IPS DF 19.7 (cell line): Measurements from ENCODE around the gene EHD1.
"Not testable (repeated sequence)": the region's sequence is repeated elsewhere in the genome, so short reads cannot be mapped to it uniquely, and the experiment has no call there.

ENCODE experiments used
- DNase-seq: peaks from one replicate; pipeline ENCODE4 v3.0.0-alpha.2; 2013; ENCODE audit warnings: low read depth, low spot score

The EHD1 gene

DNA sequence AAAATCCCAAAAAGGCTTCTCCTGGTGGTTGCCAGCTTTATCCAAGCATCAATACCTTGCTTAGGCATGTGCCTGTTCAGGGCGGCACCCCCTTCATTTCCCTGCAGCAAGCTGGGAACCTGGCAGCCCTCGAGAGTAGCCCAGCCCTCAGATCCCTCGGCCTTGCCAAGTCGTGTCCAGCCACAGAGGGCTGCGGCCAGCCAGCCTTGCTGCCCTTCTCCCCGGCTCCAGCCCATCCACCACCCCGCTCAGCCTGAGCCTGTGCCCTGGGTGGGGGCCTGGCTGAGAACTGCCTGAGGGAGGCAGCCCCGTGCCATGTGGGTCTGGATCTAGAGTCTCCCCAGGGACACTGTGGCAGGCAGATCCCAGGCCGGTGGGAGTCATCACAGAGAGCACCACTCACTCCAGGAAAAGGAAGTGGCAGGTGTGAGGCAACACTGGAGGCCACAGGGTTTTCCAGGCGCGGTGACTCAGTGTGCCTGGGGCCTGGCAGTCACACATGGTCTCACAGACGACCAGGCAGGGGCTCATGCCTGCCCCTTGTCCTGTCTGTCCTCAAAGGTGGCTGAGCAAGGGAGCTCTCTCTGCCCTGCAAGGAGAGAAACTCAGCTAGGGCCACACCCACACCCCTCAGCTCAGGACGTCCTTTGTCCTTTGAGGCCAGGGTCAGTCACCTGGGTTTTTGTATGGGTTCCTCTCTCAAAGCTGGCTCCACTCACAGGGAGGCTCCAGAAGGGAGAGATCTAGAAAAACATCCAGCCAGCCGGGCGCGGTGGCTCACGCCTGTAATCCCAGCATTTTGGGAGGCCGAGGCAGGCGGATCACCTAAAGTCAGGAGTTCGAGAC lies 21.8 kb downstream of the EHD1 start:
- no peak for DNase-seq

DNA sequence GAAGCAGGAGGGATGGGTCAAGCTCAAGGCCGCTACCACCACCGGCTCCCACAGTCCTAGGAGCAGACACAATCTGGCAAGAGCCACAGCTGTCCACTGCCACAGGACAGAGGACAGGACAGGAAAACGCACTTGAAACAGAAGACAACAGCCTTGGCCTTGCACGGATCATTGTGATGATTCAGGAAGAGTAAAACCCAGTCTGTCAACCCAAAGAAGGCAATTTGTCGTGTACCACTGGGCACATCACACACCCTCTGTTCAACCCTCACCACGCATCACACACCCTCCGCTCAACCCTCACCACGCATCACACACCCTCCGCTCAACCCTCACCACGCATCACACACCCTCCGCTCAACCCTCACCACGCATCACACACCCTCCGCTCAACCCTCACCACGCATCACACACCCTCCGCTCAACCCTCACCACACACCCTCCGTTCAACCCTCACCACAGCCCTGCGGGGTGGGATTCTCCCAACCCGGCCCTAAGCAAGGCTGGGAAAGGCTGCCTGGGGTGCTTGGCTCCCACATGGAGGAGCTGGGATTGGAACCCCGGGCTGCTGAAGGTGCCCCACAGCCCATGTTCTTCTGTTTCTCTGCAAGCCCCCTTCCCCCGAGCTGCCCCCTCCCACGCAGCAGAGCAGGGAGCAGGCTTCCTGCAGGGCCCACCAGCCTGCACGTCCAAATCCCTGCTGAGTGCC lies 22.7 kb downstream of the EHD1 start:
- DNase-seq = no peak

DNA sequence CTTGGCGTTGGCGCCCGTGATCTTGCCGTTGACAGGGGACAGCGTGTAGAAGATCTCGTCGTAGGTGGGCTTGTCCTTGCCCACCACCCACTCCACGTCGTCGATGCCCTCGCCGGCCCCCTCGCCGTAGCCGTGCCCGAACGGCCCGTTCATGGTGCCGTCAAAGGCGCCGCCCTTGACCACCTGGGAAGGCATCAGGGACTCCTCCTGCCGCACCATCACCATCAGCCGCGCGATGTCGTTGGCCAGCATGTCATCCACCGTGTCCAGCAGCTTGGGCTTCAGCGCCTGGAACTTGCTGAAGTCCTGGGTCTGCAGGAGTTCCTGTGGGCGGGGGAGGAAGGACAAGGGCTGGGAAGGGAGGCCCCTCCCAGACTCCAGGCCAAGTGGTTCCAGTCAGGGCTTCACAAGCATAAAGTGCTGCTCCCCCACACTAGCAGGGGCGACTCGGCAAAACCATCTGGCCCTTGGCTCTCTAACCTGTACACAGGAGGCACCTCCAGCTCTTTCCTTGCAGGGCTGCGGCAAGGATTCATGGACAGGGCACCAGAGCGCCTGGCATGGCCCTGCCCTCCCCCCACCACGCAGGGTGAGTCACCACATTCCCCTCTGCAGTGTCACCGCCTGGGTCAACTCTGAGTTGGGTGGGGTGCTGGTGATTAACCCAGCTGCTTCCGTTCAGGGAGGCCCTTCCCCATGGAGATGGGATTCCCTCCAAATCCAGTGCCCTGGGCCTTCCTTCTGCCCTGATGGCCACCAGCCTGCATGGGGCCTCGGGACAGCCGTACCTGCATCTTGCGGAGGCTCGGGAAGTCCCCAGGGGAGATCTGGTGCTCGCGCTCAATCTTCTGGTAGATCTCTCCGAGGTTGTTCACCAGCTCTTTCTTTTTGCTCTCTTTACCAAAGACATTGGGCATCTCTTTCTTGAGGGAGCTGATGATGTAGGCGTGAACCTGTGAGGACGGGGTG lies 23.6 kb downstream of the EHD1 start:
- no peak for DNase-seq

GRCh38 chr11:64854157-64854533 lies 24.3 kb downstream of the EHD1 start:
- no peak for DNase-seq

GRCh38 chr11:64853709-64854108 lies 24.7 kb downstream of the EHD1 start:
- no peak for DNase-seq

- DNase-seq = no peak
Measured at GRCh38 chr11:64852804-64853509, 25.5 kb downstream of the EHD1 start.

DNA sequence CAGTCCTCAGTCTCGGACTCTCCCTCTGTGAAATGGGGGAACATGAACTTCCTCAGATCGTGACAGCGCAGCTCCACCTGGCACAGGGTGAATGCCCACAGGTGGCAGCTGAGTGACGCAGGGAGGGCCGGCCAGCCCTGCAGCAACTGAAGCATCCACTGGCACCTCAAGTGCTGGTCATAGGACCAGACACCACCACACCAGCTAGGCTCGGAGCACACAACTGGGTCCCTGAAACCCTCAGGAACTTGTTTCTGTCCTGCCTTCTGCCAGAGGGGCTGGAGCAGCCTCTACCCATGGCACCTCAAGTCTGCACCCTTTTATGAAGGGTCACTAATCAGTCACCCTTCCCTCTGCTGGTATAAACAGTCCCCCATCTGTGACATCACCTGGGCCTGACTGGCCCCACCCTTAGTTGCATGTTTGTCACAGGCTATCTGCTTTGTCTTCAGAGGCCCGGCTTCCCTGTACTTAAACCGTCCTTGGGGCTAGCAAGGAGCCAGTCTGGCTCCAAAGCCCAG lies 26.5 kb downstream of the EHD1 start:
- DNase-seq = no peak

DNA sequence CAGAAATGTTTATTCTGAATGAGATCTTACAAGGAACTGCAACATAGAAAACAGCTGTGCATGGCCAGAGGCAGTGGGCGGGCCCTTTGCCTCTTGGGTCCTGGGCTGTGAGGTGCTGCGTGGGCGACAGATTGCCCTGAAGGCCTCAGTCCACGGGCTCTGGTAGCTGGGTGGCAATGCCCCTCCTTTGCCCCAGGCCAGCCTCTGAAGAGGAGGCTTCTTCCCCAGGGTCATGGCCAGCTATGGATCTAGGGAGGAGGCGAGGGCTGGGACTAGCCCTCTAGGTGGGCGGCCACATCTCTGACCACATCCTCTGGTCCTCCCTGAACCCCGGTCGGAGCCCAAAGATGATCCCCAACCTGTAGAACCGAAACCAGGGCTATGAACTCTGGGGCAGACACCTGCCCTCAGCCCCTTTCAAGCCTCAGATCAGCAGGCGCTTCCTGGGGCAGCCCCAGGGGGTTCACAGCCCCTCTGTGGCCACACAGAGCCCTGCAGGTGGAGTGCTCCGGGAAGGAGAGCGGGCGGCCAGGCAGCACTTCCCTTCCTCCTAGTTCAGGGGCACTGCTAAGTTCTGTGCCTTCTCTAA lies 27.3 kb downstream of the EHD1 start:
- no peak for DNase-seq

- DNase-seq = no peak
Measured at GRCh38 chr11:64849598-64850356, 28.6 kb downstream of the EHD1 start.

DNA sequence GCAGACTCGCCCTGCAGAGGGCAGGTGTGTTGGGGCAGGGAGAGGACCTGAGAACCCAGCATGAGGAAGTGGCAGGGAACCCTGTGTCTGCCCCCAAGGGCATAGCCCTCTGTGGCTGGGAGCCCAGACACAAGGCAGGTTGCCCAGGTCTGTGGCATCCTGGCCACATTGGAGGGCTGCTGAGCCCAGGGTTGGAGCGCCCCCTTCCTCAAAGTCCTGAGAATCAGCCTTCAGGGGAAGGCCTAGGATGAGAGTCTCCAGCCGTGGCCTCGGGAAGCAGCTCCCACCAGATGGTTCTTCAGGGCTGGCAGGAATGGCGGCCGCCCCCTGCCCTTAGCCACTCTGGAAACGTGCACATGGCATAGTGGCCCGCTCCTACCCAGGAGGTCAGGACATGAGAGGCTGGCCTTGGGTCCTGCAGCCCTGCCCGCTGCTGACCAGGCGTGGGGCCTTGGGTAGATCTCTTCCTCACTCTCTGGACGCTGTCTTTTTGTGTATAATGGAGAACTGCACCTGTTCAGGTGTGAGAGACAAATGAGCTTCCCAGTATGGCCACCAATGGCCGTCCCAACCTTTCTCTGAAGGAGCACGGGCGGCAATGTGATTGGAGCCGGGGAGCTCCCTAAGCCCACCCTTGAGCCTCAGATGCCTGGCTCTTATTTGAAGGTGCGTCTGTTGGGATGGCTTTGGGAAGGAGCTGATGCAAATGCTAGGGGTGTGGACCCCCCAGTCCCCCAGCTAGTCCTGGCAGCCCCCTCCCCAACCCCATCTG lies 29.4 kb downstream of the EHD1 start:
- DNase-seq = no peak

GRCh38 chr11:64848214-64848825 lies 30.1 kb downstream of the EHD1 start:
- no peak for DNase-seq

- DNase-seq = peak; percentile 64
Measured at GRCh38 chr11:64846998-64847666, 31.3 kb downstream of the EHD1 start.

- DNase-seq = not testable (repeated sequence)
Measured at GRCh38 chr11:64845776-64846129, 32.7 kb downstream of the EHD1 start.

GRCh38 chr11:64845129-64845775 lies 33.2 kb downstream of the EHD1 start:
- DNase-seq = no peak

DNA sequence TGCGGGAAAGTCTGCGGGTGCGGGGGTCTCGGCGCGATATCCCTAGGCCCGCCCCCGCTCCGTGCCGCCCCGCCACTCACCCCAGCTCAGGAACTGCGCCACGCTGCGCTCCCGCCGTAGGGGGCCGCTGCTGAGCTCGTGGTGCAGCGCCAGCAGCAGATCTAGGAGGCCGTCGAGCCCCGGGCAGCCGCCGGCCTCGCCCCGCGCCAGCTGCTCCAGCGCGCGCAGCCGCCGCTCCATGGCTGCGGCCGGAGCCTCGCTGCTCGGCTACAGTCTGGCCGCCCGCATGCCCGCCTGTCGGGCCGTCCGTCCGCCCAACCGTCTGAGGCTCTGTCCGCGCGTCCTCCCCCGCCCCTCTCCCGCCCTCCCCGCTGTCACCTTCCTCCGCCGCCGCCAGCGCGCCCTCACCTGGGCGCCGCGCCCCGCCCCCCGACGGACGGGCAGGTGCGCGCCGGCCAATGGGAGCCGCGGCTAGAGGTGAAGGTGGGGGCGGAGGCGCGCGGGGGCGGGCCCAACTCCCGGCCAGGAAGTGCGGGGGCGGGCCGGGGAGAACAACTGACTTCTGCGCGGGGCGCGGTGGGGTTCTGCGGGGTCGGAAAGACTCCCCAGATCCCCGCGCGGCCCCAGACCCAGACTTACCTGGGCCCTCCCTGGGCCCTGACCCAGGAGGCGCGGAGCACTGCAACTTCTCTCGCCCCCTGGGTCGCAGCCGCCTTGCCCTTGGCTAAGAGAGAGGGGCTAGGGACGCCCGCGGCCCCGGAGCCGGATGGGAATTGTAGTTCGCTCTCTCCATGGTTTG lies 33.9 kb downstream of the EHD1 start, which contains the start of gene CDC42BPG:
Gene CDC42BPG, minus strand, starts transcription at position 324 of the 799 bp plus-strand sequence. Its CDS starts 84 bp downstream, at position 240.
- DNase-seq = no peak

DNA sequence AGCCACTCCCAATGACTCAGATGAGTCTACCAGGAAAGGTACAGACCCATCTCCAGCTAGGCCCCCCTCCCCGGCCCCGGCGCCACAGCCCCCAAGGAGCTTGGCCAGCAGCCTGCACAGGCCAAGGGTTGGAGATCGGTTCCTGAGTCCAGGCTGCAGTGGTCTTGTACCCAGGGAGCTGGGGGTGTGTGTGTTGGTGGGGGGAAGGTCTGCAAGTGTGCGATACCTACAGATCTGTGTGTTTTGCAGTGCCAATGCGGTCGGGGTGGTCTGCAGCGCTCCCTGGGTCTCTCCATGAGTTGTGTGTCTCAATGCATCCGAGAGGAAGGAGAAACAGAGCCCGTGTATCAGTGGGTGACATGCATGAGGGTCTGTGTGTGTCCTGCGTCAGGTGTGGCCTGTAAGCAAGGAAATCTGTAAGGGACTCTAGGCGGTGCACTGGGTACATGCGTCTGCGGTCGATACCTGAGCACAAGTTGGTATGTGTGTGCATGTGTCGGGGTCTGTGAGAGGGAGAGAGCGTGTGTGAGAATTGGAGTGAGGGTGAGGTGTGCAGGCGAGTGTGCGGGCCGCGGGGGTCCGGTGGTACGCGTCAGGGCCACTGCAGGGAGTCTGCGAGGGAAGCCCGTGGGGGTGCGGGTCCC lies 34.6 kb downstream of the EHD1 start:
- DNase-seq = no peak
